Upper lobe of left lung (tissue), 4 donors: ENCODE data around the gene DTL.

Experiments used
- CTCF ChIP-seq, 6 experiments: fragments of 450-650 bp in 4 of 6; fragments of 200-600 bp in 2 of 6; sonication (generic) in 2 of 6; IDR thresholded peaks; one replicate each; pipeline ENCODE4 v1.5.1; 2016 to 2019; ENCODE audit warnings: antibody characterized with exemption in 6 of 6
- EP300 ChIP-seq, 4 donors: sonication (generic); formaldehyde crosslinking; IDR thresholded peaks; one replicate each; pipeline ENCODE4 v1.5.1; 2017; ENCODE audit warnings: antibody characterized with exemption in 4 of 4, control low read depth in 2 of 4
- POLR2A ChIP-seq, 4 donors: fragments of 450-650 bp; IDR thresholded peaks; one replicate each; pipeline ENCODE4 v1.5.1; 2016 to 2017; ENCODE audit warnings: antibody characterized with exemption in 4 of 4, mild to moderate bottlenecking in 2 of 4
- POLR2AphosphoS5 ChIP-seq, 2 donors: sonication (generic); formaldehyde crosslinking; IDR thresholded peaks; one replicate each; pipeline ENCODE4 v1.5.1; 2017; ENCODE audit warnings: antibody characterized with exemption in 2 of 2

- TF ChIP-seq CTCF (IDR thresholded peaks at IDR 0.05) (no peak), POLR2A (IDR thresholded peaks at IDR 0.05) (no peak), EP300 (IDR thresholded peaks at IDR 0.05) (no peak), POLR2AphosphoS5 (IDR thresholded peaks at IDR 0.05) (no peak)
Measured at GRCh38 chr1:212074313-212074712, 38.8 kb downstream of the DTL start.
